Prostate gland (tissue), 2 donors: ENCODE data around the gene UBE2O. TPM values are rescaled to one million over a fixed set of nuclear protein-coding genes. Genes with fewer than 3 reads are reported as not detected.

Experiments used
- DNase-seq: peaks from one replicate; pipeline ENCODE4 v3.0.0-alpha.2; 2019; ENCODE audit warnings: low spot score
- H3K27ac ChIP-seq, 2 donors: fragments of 200-600 bp; sonication (generic); 2 replicates each; pipeline ENCODE4 v1.5.1; 2017 to 2019
- H3K27me3 ChIP-seq: fragments of 200-600 bp; sonication (generic); replicated peaks from 2 replicates; pipeline ENCODE4 v1.5.1; 2019; ENCODE audit not compliant: insufficient read depth
- H3K36me3 ChIP-seq, 2 donors: fragments of 200-600 bp; sonication (generic); 1 replicate in 1 of 2; 2 replicates in 1 of 2; pipeline versions ENCODE4 v1.5.1 to v1.8.1; 2017 to 2019
- H3K4me1 ChIP-seq: fragments of 200-600 bp; sonication (generic); replicated peaks from 2 replicates; pipeline ENCODE4 v1.5.1; 2019
- H3K4me3 ChIP-seq, 2 donors: fragments of 200-600 bp; sonication (generic); 2 replicates each; pipeline ENCODE4 v1.5.1; 2017 to 2019
- H3K9me3 ChIP-seq: fragments of 200-600 bp; sonication (generic); 2 replicates; pipeline ENCODE4 v1.5.1; 2017
- POLR2A ChIP-seq: fragments of 450-650 bp; IDR thresholded peaks from one replicate; pipeline ENCODE4 v1.6.1; 2016; ENCODE audit warnings: antibody characterized with exemption, mild to moderate bottlenecking
- POLR2AphosphoS5 ChIP-seq: sonication (generic); formaldehyde crosslinking; IDR thresholded peaks from one replicate; pipeline ENCODE4 v1.6.1; 2017; ENCODE audit warnings: antibody characterized with exemption
- whole genome bisulfite sequencing: methylation state at CpG from one replicate; pipeline ENCODE4 v1.1.5; 2018; 5-methylcytosine and 5-hydroxymethylcytosine counted together
- intact Hi-C: fragments of 100-400 bp; cut with DNase I; formaldehyde crosslinking; loops from one replicate; pipeline ENCODE4 v1.14.2; 2022
- total RNA-seq, 2 donors: library from RNA; depleted of rRNA; stranded (reverse); fragments of >200 nt; gene quantifications; one replicate each; pipeline ENCODE4 v1.1.0, GENCODE V29; 2016
- TF ChIP-seq, protein P1 (sequence below), 4 experiments: fragments of 200-600 bp in 2 of 4; fragments of 450-650 bp in 2 of 4; sonication (generic) in 2 of 4; IDR thresholded peaks; 1 replicate in 3 of 4; 2 replicates in 1 of 4; pipeline ENCODE4 v1.5.1; 2016 to 2019; ENCODE audit warnings: antibody characterized with exemption in 4 of 4, mild to moderate bottlenecking in 2 of 4, moderate library complexity in 2 of 4

The UBE2O gene
- total RNA-seq, 2 donors from 2014 or later: 19.9 to 39.8 TPM

DNA sequence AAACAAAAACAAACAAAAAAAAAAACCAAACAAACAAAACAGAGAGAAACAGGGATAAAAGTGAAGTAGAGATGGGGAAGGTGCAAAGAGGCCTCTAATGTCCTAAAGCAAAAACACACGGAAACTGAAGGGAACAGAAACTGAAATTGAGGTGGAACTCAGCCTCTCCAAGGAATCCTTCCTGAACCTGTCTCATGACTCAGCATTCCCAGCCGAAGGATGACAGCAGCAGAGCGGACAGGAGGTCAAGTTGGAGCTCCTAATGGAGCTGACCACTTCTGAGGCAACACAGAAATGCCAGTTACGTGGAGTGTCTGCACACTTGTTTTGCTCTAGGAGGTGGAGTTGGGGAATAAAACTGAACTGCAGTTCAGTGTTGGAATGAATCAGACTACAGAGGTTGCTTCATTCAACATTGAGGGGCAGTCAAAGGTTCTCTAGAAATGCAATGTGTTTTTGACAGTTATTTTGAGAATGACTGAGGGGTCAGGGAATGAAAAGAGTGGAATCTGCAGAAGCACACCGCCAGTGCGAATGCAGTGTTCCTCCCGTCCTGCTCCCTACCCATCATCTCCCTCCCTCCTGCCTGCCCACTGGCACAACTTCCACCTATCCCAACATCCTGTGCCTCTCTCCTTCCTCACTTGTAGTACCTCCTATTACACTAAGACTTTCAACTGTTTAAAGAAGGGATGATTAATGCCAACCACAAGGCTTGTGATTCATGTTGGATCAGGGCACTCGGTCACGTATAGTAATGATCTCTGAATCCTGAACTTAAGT is 6.3 kb downstream of the UBE2O start:
- intact Hi-C loops: no loop called here
- peaks cover 4% of the 10 kb centered on the region for H3K4me1 ChIP-seq
- DNase-seq: no peak
- H3K4me3 ChIP-seq: no peak overlapping the region
- WGBS: 49% methylated on average over 9 of the region's 9 CpGs
- no peaks in the 10 kb centered on the region for H3K27me3 ChIP-seq
- no peaks in the 10 kb centered on the region for H3K36me3 ChIP-seq
- H3K9me3 ChIP-seq: no peaks in the 10 kb centered on the region
- TF ChIP-seq POLR2A: no peak
- TF ChIP-seq POLR2AphosphoS5: peak; percentile 17
- H3K27ac ChIP-seq: no peak overlapping the region

DNA sequence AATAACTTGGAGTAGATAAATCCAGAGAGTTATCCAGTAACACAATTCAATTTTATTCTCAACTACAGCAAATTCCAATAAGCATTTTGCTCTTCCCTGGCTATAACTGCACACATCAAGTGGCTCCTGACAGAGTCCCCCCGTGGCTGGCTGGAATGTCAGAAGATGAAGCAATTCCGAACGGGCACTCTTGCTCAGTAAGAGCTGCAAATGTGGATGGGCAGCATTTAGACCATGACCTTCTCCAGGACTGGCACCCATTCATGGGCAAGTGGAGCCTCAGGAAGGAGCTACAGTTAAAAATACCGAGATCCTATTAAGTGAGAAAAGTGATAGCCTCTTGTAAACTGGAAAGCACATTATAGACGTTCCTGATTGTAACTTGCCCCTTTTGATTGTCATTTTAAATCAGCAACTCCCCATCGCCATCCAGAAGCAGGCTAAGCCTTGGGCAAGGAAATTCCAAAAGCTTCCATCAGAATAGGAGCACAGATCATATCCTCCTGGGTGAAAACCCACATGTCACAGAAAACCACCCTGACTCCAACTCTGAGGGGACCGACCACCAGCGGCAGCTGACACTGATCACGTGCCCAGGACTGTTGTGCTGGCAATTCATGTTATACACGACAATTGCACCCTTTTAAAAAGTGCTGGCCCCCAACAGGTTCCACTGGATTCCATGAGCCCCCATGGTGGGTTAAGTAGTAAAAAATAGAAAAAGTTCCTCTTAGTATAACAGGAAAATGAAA is 7.1 kb downstream of the UBE2O start:
- no peak for TF ChIP-seq POLR2A
- TF ChIP-seq, protein P1, sequence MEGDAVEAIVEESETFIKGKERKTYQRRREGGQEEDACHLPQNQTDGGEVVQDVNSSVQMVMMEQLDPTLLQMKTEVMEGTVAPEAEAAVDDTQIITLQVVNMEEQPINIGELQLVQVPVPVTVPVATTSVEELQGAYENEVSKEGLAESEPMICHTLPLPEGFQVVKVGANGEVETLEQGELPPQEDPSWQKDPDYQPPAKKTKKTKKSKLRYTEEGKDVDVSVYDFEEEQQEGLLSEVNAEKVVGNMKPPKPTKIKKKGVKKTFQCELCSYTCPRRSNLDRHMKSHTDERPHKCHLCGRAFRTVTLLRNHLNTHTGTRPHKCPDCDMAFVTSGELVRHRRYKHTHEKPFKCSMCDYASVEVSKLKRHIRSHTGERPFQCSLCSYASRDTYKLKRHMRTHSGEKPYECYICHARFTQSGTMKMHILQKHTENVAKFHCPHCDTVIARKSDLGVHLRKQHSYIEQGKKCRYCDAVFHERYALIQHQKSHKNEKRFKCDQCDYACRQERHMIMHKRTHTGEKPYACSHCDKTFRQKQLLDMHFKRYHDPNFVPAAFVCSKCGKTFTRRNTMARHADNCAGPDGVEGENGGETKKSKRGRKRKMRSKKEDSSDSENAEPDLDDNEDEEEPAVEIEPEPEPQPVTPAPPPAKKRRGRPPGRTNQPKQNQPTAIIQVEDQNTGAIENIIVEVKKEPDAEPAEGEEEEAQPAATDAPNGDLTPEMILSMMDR (IDR thresholded peaks at IDR 0.05): no peak
- no peak for TF ChIP-seq POLR2AphosphoS5
- 58% methylated on average over 10 of the region's 10 CpGs for WGBS
- no peaks in the 10 kb centered on the region for H3K27me3 ChIP-seq
- H3K9me3 ChIP-seq: no peaks in the 10 kb centered on the region
- no peak overlapping the region for H3K4me3 ChIP-seq
- intact Hi-C loops: no loop called here
- H3K36me3 ChIP-seq: no peaks in the 10 kb centered on the region
- H3K4me1 ChIP-seq: peaks cover 4% of the 10 kb centered on the region
- DNase-seq: no peak
- H3K27ac ChIP-seq: no peak overlapping the region

DNA sequence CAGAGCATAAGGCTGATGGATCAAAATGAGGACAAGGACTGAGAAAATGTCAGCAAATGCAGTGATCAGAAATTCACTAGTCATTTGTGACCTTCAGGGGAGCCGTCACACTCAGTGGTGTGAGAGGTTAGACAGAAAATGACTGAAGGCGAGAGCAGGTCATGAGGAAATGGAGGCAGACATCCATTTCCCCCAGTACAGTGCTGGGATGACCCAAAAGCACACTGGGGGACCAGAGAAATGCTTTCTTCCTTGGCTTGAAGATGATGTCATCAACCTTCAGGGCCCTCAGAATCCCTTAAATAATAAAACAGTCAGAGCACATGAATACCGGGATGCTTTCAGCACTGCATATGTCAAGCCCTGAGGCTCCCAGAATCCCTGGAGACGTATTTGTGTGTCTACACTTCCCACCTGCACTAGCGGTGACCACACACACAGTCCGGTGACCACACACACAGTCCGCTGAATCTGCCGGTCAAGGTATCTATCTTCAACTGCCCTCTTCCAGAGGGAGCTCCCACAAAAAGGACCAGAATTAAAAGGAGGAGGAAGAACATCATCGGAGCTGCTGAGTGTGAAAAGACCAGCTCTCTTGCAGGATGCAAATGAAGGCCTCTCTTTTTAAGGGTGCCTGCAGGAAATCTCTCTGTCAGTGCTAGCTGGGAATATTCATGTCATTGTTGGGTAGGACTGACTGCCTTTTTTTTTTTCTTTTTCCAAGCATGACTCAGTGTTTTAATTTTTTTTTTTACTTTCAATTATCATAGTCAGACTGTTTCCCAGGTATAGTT is 8.2 kb downstream of the UBE2O start:
- H3K4me3 ChIP-seq: no peak overlapping the region
- H3K4me1 ChIP-seq: peaks cover 4% of the 10 kb centered on the region
- no peaks in the 10 kb centered on the region for H3K36me3 ChIP-seq
- 84% methylated on average over 9 of the region's 9 CpGs for WGBS
- TF ChIP-seq, protein P1 (IDR thresholded peaks at IDR 0.05): no peak
- TF ChIP-seq POLR2A (no peak), POLR2AphosphoS5 (no peak)
- no peaks in the 10 kb centered on the region for H3K27me3 ChIP-seq
- intact Hi-C loops: no loop called here
- DNase-seq: no peak
- no peak overlapping the region for H3K27ac ChIP-seq
- no peaks in the 10 kb centered on the region for H3K9me3 ChIP-seq

DNA sequence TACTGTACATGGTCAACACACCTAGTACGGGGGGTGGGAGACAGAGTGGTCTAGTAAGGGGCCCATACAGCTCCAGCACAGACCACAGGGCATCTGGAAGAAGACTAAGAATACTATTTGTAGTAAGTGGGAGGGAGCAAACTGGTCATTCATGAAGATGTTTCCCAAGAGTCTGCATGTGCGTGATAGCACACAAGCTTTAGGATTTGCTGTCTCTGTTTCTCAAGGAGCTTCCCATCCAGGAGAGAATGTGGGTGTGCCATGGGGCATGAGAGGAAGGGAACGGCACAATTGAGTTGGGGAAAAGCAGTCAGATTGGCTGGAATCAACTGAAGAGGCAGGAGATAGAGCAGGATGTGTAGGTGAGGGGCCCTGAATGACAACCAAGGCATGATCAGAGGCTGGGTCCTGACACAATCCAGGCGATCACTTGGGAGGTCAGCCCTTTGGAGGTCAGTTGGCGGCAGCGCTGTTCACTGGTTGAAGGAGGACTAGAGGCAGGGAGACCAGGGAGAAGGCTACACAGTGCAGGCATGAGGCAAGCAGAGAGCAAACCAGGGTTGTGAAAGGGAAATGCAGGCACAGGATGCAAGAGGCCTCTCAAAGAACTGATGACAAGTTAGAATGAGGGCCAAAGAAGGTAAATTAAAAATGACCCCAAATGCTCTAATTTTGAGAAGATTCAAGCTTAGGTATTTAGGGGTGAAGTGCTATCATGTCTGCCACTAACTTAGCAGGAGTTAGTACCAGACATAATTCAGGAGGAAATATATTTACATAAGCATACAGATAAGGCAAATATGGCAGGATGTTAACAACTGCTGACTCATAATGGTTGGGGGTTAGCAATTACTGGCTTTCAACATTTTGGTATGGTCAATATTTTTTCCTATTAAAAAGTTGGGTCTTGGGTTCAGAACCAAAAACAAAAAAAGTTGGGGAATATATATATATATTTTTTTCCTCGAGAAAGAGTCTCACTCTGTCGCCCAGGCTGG is 10.3 kb downstream of the UBE2O start:
- TF ChIP-seq, protein P1 (IDR thresholded peaks at IDR 0.05): no peak
- no peak for TF ChIP-seq POLR2A
- no peak for TF ChIP-seq POLR2AphosphoS5
- Histone ChIP-seq H3K36me3 (no peaks in the 10 kb centered on the region), H3K27ac (no peak overlapping the region), H3K4me1 (peaks cover 4% of the 10 kb centered on the region), H3K27me3 (no peaks in the 10 kb centered on the region), H3K4me3 (no peak overlapping the region), H3K9me3 (no peaks in the 10 kb centered on the region)
- WGBS: 88% methylated on average over 8 of the region's 8 CpGs
- intact Hi-C loops: no loop called here
- DNase-seq: no peak
